ENCODE measurements around the gene STT3B. TPM values are rescaled to one million over a fixed set of nuclear protein-coding genes. Genes with fewer than 3 reads are reported as not detected.

The STT3B gene
- total and polyA plus RNA-seq, 2 of the 13 experiments (the other 11 are each of a cell fraction or from before 2014, with no cell fraction given): 85.0 to 205 TPM

DNA sequence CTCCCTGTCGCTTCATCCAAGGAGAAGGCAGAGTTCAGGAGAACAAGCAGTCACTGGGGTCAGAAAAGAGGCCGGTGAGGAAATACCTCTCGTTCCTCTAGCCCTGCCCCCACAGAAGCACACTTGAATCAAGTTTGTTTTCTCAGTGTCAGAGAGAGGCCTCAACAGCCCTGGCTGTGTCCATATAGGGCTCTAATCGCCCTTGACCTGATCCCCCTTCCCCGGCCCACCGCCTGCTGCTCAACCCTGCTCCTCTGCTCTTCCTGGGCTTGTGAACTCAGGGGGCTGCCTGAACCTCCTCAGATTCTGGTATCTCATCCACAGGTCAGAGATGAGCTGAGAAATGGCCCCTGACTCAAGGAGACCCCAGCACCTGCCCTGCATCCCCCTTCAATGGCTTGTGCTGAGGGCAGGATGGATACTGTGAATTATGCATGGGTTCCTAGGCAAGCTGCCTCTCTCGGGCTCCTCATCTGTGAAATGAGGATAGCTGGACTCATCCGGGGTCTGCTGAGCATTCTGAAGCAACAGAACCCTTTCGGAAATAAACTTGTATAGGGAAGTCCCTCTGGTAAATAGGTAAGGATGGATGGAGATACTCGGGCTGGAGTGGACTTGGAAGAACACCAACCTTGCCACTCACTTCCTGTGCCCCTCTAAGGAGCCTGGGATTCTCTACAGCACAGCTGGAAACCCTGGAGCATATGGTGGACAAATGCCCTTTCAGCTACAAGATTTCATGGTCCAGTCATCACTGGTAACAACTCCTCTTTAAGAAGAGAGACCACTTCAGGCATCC lies 147.5 kb downstream of the STT3B start (continued):
- TF ChIP-seq NR3C1 (CRISPR knock-in tag; IDR thresholded peaks at IDR 0.05) (no peak), MLLT10 (CRISPR knock-in tag; IDR thresholded peaks at IDR 0.05) (no peak), NCOA2 (CRISPR knock-in tag; IDR thresholded peaks at IDR 0.05) (peak; percentile 26; the same call in 1 of the 2 replicates), SCMH1 (CRISPR knock-in tag; IDR thresholded peaks at IDR 0.05; ENCODE audit: borderline replicate concordance) (no peak), RFX3 (CRISPR knock-in tag; IDR thresholded peaks at IDR 0.05) (no peak), ISL2 (CRISPR knock-in tag; IDR thresholded peaks at IDR 0.05) (0 out of 2 replicates have a peak, but pooled peaks have one; percentile 36), SOX6 (IDR thresholded peaks at IDR 0.05) (no peak), SOX6 (CRISPR knock-in tag; IDR thresholded peaks at IDR 0.05) (peak; percentile 55), NR2F2 (IDR thresholded peaks at IDR 0.05; ENCODE audit: borderline replicate concordance, low read depth) (peak; percentile 58), ZBTB7B (CRISPR knock-in tag; IDR thresholded peaks at IDR 0.05) (0 out of 2 replicates have a peak, but pooled peaks have one; percentile 41), HMG20A (CRISPR knock-in tag; IDR thresholded peaks at IDR 0.05; ENCODE audit: borderline replicate concordance) (peak; percentile 33; the same call in 1 of the 2 replicates), TOE1 (CRISPR knock-in tag; IDR thresholded peaks at IDR 0.05) (no peak), RXRA (CRISPR knock-in tag; IDR thresholded peaks at IDR 0.05) (0 out of 2 replicates have a peak, but pooled peaks have one; percentile 49), ZFY (CRISPR knock-in tag; IDR thresholded peaks at IDR 0.05) (peak; percentile 28; the same call in 1 of the 2 replicates), RXRB (CRISPR knock-in tag; IDR thresholded peaks at IDR 0.05; ENCODE audit: borderline replicate concordance) (peak; percentile 28; the same call in 1 of the 2 replicates)
- TF ChIP-seq, protein P1, sequence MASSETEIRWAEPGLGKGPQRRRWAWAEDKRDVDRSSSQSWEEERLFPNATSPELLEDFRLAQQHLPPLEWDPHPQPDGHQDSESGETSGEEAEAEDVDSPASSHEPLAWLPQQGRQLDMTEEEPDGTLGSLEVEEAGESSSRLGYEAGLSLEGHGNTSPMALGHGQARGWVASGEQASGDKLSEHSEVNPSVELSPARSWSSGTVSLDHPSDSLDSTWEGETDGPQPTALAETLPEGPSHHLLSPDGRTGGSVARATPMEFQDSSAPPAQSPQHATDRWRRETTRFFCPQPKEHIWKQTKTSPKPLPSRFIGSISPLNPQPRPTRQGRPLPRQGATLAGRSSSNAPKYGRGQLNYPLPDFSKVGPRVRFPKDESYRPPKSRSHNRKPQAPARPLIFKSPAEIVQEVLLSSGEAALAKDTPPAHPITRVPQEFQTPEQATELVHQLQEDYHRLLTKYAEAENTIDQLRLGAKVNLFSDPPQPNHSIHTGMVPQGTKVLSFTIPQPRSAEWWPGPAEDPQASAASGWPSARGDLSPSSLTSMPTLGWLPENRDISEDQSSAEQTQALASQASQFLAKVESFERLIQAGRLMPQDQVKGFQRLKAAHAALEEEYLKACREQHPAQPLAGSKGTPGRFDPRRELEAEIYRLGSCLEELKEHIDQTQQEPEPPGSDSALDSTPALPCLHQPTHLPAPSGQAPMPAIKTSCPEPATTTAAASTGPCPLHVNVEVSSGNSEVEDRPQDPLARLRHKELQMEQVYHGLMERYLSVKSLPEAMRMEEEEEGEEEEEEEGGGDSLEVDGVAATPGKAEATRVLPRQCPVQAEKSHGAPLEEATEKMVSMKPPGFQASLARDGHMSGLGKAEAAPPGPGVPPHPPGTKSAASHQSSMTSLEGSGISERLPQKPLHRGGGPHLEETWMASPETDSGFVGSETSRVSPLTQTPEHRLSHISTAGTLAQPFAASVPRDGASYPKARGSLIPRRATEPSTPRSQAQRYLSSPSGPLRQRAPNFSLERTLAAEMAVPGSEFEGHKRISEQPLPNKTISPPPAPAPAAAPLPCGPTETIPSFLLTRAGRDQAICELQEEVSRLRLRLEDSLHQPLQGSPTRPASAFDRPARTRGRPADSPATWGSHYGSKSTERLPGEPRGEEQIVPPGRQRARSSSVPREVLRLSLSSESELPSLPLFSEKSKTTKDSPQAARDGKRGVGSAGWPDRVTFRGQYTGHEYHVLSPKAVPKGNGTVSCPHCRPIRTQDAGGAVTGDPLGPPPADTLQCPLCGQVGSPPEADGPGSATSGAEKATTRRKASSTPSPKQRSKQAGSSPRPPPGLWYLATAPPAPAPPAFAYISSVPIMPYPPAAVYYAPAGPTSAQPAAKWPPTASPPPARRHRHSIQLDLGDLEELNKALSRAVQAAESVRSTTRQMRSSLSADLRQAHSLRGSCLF (CRISPR knock-in tag; IDR thresholded peaks at IDR 0.05; ENCODE audit: borderline replicate concordance): no peak
- TF ChIP-seq, protein P2, sequence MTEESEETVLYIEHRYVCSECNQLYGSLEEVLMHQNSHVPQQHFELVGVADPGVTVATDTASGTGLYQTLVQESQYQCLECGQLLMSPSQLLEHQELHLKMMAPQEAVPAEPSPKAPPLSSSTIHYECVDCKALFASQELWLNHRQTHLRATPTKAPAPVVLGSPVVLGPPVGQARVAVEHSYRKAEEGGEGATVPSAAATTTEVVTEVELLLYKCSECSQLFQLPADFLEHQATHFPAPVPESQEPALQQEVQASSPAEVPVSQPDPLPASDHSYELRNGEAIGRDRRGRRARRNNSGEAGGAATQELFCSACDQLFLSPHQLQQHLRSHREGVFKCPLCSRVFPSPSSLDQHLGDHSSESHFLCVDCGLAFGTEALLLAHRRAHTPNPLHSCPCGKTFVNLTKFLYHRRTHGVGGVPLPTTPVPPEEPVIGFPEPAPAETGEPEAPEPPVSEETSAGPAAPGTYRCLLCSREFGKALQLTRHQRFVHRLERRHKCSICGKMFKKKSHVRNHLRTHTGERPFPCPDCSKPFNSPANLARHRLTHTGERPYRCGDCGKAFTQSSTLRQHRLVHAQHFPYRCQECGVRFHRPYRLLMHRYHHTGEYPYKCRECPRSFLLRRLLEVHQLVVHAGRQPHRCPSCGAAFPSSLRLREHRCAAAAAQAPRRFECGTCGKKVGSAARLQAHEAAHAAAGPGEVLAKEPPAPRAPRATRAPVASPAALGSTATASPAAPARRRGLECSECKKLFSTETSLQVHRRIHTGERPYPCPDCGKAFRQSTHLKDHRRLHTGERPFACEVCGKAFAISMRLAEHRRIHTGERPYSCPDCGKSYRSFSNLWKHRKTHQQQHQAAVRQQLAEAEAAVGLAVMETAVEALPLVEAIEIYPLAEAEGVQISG (CRISPR knock-in tag; IDR thresholded peaks at IDR 0.05): 0 out of 2 replicates have a peak, but pooled peaks have one; percentile 20
- TF ChIP-seq, protein P3, sequence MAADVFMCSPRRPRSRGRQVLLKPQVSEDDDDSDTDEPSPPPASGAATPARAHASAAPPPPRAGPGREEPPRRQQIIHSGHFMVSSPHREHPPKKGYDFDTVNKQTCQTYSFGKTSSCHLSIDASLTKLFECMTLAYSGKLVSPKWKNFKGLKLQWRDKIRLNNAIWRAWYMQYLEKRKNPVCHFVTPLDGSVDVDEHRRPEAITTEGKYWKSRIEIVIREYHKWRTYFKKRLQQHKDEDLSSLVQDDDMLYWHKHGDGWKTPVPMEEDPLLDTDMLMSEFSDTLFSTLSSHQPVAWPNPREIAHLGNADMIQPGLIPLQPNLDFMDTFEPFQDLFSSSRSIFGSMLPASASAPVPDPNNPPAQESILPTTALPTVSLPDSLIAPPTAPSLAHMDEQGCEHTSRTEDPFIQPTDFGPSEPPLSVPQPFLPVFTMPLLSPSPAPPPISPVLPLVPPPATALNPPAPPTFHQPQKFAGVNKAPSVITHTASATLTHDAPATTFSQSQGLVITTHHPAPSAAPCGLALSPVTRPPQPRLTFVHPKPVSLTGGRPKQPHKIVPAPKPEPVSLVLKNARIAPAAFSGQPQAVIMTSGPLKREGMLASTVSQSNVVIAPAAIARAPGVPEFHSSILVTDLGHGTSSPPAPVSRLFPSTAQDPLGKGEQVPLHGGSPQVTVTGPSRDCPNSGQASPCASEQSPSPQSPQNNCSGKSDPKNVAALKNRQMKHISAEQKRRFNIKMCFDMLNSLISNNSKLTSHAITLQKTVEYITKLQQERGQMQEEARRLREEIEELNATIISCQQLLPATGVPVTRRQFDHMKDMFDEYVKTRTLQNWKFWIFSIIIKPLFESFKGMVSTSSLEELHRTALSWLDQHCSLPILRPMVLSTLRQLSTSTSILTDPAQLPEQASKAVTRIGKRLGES (CRISPR knock-in tag; IDR thresholded peaks at IDR 0.05; ENCODE audit: borderline replicate concordance): no peak
